GM18519 (cell line): ENCODE data around the gene PCNX3.
"Not testable (repeated sequence)": the region's sequence is repeated elsewhere in the genome, so short reads cannot be mapped to it uniquely, and the experiment has no call there.

Experiments used
- ATAC-seq: cut with Tn5 transposase; IDR thresholded peaks from one replicate; pipeline ENCODE4 v1.9.1; 2021; ENCODE audit warnings: mild to moderate bottlenecking, moderate library complexity; ENCODE audit not compliant: unreplicated experiment, low FRiP score

Gene PCNX3

DNA sequence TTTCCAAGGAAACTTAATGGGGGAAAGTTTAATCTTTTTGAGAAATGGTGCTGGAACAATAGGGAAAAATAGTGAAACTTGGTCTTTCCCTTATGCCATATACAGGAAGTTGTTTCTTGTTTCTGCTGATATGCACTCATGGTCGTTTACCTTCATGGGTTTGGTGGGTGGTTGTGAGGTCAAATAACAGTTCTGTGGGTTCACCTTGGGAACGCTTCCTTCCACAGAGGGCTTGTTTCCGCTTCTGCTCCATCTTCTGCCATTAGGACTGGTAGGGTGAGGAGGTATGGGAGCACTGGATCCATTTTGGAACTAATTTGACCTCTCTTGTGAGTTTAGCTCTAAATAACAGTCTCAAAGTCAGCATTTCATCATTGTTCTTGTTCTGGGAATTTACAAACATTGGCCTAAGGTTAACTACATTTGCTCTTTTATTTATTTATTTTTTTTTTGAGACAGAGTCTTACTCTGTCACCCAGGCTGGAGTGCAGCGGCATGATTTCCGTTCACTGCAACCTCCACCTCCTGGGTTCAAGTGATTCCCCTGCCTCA lies 64.7 kb downstream of the PCNX3 start:
- ATAC-seq = no peak

DNA sequence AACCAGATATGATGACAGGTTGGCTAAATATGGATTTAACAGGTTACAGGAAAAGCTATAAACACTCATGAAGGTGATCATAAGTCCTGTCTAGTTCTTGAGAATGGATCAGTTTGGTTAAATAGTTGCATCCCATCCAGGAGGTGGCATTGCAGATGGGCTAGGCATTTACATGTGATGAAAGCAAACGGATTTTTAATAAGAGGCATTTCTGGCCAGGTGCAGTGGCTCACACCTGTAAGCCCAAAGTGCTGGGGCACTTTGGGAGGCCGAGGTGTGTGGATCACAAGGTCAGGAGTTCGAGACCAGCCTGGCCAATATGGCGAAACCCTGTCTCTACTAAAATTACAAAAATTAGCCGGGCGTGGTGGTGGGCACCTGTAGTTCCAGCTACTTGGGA lies 67.9 kb downstream of the PCNX3 start:
- ATAC-seq = not testable (repeated sequence)

DNA sequence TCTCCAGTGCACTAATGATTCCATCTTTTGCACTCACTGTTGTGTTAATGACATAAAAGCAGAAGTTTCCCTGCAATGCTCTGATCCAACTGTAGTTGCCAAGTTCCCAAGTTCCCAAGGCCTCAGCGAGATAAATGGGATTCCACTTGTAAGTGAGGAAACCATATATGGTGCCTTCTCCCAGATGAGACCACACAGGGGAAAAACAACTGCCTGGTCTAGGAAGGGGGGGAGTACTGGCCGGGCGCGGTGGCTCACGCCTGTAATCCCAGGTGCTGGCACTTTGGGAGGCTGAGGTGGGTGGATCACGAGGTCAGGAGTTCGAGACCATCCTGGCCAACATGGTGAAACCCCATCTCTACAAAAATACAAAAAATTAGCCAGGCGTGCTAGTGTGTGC lies 70.4 kb downstream of the PCNX3 start:
- ATAC-seq = no peak
